GM12878 (cell line): ENCODE results near the gene CCN5.

Source experiments
- ETV6 ChIP-seq, 2 experiments: fragments of 450-650 bp in 1 of 2; IDR thresholded peaks in 1 of 2; conservative IDR thresholded peaks in 1 of 2; 2 replicates each; pipeline ENCODE4 v1.6.1; 2014; ENCODE audit warnings: antibody characterized with exemption in 1 of 2, borderline replicate concordance in 1 of 2, low read depth in 1 of 2, mild to moderate bottlenecking in 1 of 2, moderate library complexity in 1 of 2
- EZH2 ChIP-seq: IDR thresholded peaks from 2 replicates; pipeline ENCODE4 v1.6.1; 2012; ENCODE audit warnings: low read depth, mild to moderate bottlenecking, control low read depth, inconsistent platforms, low read length, borderline replicate concordance; ENCODE audit not compliant: control insufficient read depth
- POLR2A ChIP-seq: IDR thresholded peaks from 2 replicates; pipeline ENCODE4 v1.6.1; 2011; ENCODE audit warnings: low read depth, mild to moderate bottlenecking, low read length
- SIN3A ChIP-seq: IDR thresholded peaks from 2 replicates; pipeline ENCODE4 v1.6.1; 2012; ENCODE audit warnings: low read depth, low read length, improper control_type of control experiment
- YBX1 ChIP-seq: fragments of 450-650 bp; IDR thresholded peaks from 2 replicates; pipeline ENCODE4 v1.6.1; 2016; ENCODE audit warnings: antibody characterized with exemption
- ZNF384 ChIP-seq: IDR thresholded peaks from 2 replicates; pipeline ENCODE4 v1.6.1; 2012; ENCODE audit warnings: low read depth, mild to moderate bottlenecking, low read length, improper control_type of control experiment, borderline replicate concordance
- TF ChIP-seq, protein P1 (sequence below): IDR thresholded peaks from 2 replicates; pipeline ENCODE4 v1.6.1; 2011; ENCODE audit warnings: low read depth, mild to moderate bottlenecking, low read length, moderate library complexity, borderline replicate concordance; ENCODE audit errors: extremely low read depth
- TF ChIP-seq, protein P2 (sequence below): fragments of 150-350 bp; IDR thresholded peaks from 2 replicates; pipeline ENCODE4 v1.6.1; 2016; ENCODE audit warnings: low read depth, low read length
- TF ChIP-seq, protein P3 (sequence below), 3 experiments: IDR thresholded peaks in 2 of 3; conservative IDR thresholded peaks in 1 of 3; 2 replicates each; pipeline ENCODE4 v1.5.1; 2011; ENCODE audit warnings: low read depth in 3 of 3, low read length in 3 of 3, mild to moderate bottlenecking in 3 of 3, control low read depth in 2 of 3, moderate library complexity in 2 of 3, inconsistent platforms in 1 of 3, mixed read lengths in 1 of 3; ENCODE audit not compliant: control insufficient read depth in 2 of 3, insufficient read depth in 1 of 3; ENCODE audit errors: extremely low read depth in 1 of 3

DNA sequence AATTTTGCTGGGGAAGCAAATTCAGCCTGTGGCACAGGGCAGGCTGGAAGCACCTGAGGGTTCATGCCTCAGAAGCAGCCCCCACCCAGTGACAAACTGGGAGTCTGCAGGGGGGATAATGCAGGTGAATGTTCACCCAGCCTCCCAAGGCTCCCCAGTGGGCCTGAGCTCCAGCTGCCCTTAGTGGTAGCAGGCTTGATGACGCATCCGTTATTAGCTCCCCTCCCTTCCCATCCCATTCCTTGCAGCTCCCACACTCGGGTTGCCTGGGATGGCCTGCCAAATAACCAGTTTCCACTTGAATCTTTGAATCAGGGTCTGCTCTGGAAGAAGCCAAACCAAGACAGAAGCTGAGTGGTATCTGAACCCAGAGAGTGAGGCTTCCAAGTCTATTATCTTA, 46.3 kb downstream of the CCN5 start:
- TF ChIP-seq, protein P1, sequence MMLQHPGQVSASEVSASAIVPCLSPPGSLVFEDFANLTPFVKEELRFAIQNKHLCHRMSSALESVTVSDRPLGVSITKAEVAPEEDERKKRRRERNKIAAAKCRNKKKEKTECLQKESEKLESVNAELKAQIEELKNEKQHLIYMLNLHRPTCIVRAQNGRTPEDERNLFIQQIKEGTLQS = no peak
- no peak for TF ChIP-seq POLR2A
- TF ChIP-seq YBX1 = no peak
- no peak for TF ChIP-seq EZH2
- no peak for TF ChIP-seq ZNF384
- TF ChIP-seq, protein P2, sequence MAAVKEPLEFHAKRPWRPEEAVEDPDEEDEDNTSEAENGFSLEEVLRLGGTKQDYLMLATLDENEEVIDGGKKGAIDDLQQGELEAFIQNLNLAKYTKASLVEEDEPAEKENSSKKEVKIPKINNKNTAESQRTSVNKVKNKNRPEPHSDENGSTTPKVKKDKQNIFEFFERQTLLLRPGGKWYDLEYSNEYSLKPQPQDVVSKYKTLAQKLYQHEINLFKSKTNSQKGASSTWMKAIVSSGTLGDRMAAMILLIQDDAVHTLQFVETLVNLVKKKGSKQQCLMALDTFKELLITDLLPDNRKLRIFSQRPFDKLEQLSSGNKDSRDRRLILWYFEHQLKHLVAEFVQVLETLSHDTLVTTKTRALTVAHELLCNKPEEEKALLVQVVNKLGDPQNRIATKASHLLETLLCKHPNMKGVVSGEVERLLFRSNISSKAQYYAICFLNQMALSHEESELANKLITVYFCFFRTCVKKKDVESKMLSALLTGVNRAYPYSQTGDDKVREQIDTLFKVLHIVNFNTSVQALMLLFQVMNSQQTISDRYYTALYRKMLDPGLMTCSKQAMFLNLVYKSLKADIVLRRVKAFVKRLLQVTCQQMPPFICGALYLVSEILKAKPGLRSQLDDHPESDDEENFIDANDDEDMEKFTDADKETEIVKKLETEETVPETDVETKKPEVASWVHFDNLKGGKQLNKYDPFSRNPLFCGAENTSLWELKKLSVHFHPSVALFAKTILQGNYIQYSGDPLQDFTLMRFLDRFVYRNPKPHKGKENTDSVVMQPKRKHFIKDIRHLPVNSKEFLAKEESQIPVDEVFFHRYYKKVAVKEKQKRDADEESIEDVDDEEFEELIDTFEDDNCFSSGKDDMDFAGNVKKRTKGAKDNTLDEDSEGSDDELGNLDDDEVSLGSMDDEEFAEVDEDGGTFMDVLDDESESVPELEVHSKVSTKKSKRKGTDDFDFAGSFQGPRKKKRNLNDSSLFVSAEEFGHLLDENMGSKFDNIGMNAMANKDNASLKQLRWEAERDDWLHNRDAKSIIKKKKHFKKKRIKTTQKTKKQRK = no peak
- TF ChIP-seq, protein P3, sequence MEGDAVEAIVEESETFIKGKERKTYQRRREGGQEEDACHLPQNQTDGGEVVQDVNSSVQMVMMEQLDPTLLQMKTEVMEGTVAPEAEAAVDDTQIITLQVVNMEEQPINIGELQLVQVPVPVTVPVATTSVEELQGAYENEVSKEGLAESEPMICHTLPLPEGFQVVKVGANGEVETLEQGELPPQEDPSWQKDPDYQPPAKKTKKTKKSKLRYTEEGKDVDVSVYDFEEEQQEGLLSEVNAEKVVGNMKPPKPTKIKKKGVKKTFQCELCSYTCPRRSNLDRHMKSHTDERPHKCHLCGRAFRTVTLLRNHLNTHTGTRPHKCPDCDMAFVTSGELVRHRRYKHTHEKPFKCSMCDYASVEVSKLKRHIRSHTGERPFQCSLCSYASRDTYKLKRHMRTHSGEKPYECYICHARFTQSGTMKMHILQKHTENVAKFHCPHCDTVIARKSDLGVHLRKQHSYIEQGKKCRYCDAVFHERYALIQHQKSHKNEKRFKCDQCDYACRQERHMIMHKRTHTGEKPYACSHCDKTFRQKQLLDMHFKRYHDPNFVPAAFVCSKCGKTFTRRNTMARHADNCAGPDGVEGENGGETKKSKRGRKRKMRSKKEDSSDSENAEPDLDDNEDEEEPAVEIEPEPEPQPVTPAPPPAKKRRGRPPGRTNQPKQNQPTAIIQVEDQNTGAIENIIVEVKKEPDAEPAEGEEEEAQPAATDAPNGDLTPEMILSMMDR (IDR thresholded peaks at IDR 0.05 in 2 of 3, conservative IDR thresholded peaks at IDR 0.05 in 1 of 3; ENCODE audit: control insufficient read depth in 2 of 3, extremely low read depth in 1 of 3, insufficient read depth in 1 of 3, low read depth in 3 of 3, low read length in 3 of 3) = no peak
- TF ChIP-seq ETV6 (conservative IDR thresholded peaks at IDR 0.05 in 1 of 2, IDR thresholded peaks at IDR 0.05 in 1 of 2; ENCODE audit: borderline replicate concordance in 1 of 2, low read depth in 1 of 2) = no peak
- no peak for TF ChIP-seq SIN3A
